Measurements from ENCODE around the gene USP31. TPM values are rescaled to one million over a fixed set of nuclear protein-coding genes. Genes with fewer than 3 reads are reported as not detected.
A peak's percentile ranks its signal among the peaks of the same experiment; 100 is the strongest.

The USP31 gene
- total RNA-seq, 1 experiment from 2014 or later: 6.7 TPM

DNA sequence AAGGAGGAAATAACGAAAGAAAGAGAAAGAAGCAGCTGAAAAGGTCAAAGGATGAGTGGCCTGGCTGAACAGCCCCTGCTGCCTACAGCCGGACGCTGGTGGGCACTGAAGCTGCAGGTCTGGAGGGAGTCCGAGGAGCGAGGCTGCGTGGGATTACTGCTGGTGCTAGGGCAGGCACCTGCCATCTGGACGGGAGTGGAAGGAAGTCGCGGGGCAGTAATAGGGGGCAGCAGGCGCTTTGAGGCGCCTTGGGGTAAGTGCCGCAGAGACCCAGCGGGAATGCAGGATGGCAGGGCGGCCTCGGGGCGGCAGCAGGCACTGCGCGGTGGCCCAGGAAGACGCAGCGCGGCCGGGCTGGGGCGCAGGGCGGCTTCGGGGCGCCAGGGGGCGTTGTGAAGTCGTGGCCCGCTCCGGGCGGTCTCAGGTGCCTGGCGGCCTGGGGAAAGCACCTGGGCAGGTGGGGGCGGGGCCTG, 33.0 kb upstream of the USP31 start:
- intact Hi-C loops (cut with micrococcal nuclease): loop anchor here (1.0 to 10.0 kb wide), 3 partner anchors 47 to 253 kb away; no protein-coding TSS in a partner anchor

DNA sequence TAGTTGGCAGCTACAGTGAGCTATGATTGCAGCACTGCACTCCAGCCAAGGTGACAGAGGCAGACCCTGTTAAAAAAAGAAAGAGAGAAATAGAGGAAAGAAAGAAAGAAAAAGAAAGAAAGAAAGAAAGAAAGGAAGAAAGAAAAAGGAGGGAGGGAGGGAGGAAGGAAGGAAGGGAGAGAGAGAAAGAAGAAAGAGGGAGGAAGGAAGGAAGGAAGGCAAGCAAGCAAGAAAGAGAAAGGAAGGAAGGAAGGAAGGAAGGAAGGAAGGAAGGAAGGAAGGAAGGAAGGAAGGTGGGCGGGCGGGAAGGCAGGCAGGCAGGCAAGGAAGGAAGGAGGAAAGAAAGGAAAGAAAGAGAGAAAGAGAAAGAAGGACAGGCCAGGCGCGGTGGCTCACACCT, 32.3 kb upstream of the USP31 start:
- ChIA-PET POLR2A (ENCODE audit: unreplicated experiment) (no interaction called here), CTCF (interaction anchor here (3.9 kb wide), 1 partner anchor 254 kb away, joined by 21 read pairs; no protein-coding TSS in a partner anchor)
- no peak overlapping the region for H3K27ac ChIP-seq (ENCODE audit: low read length)
- H3K4me1 ChIP-seq (ENCODE audit: insufficient read depth, low read length): no peaks in the 10 kb centered on the region
- H3K9me3 ChIP-seq (ENCODE audit: low read length): no peaks in the 10 kb centered on the region
- no peak overlapping the region for H2AFZ ChIP-seq (ENCODE audit: low read length)
- no peak for TF ChIP-seq EZH2 (IDR thresholded peaks at IDR 0.05; ENCODE audit: low read length, unreplicated experiment)
- TF ChIP-seq, protein P1, sequence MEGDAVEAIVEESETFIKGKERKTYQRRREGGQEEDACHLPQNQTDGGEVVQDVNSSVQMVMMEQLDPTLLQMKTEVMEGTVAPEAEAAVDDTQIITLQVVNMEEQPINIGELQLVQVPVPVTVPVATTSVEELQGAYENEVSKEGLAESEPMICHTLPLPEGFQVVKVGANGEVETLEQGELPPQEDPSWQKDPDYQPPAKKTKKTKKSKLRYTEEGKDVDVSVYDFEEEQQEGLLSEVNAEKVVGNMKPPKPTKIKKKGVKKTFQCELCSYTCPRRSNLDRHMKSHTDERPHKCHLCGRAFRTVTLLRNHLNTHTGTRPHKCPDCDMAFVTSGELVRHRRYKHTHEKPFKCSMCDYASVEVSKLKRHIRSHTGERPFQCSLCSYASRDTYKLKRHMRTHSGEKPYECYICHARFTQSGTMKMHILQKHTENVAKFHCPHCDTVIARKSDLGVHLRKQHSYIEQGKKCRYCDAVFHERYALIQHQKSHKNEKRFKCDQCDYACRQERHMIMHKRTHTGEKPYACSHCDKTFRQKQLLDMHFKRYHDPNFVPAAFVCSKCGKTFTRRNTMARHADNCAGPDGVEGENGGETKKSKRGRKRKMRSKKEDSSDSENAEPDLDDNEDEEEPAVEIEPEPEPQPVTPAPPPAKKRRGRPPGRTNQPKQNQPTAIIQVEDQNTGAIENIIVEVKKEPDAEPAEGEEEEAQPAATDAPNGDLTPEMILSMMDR (conservative IDR thresholded peaks at IDR 0.05; ENCODE audit: low read depth, low read length): no peak
- TF ChIP-seq EZH2phosphoT487 (IDR thresholded peaks at IDR 0.05; ENCODE audit: borderline replicate concordance, low read length): no peak
- H4K20me1 ChIP-seq (ENCODE audit: low read length): no peaks in the 10 kb centered on the region
- no peaks in the 10 kb centered on the region for H3K36me3 ChIP-seq (ENCODE audit: low read depth, low read length)
- no peaks in the 10 kb centered on the region for H3F3A ChIP-seq (ENCODE audit: low read length, unreplicated experiment)
- H3K9me2 ChIP-seq (replicated peaks; ENCODE audit: low read length): no peaks in the 10 kb centered on the region
- no TSS peak for BruUV-seq (replicated peaks)
- no peaks in the 10 kb centered on the region for H3K27me3 ChIP-seq (ENCODE audit: low read length)
- intact Hi-C loops (cut with micrococcal nuclease): loop anchor here (10.0 kb wide), 1 partner anchor 103 kb away; no protein-coding TSS in a partner anchor
- no peak overlapping the region for H3K4me3 ChIP-seq (ENCODE audit: low read length)
- peaks cover 12% of the 10 kb centered on the region for H3K79me2 ChIP-seq (ENCODE audit: low read length)
- DNase-seq: no peak
- H3K9ac ChIP-seq (ENCODE audit: low read length): no peak overlapping the region
- H3K4me2 ChIP-seq (ENCODE audit: low read length): no peak overlapping the region
- ATAC-seq: no peak

More for the DNA sequence above, 33.0 kb upstream of the USP31 start:
- DNase-seq: peak; percentile 88
- Histone ChIP-seq H2AFZ (ENCODE audit: low read length) (peak overlapping the region; percentile 78), H3K4me2 (ENCODE audit: low read length) (peak overlapping the region; percentile 89), H3K9me3 (ENCODE audit: low read length) (no peaks in the 10 kb centered on the region), H3K36me3 (ENCODE audit: low read depth, low read length) (no peaks in the 10 kb centered on the region), H3K9me2 (replicated peaks; ENCODE audit: low read length) (no peaks in the 10 kb centered on the region), H3F3A (ENCODE audit: low read length, unreplicated experiment) (no peaks in the 10 kb centered on the region), H3K27ac (ENCODE audit: low read length) (no peak overlapping the region), H4K20me1 (ENCODE audit: low read length) (no peaks in the 10 kb centered on the region), H3K27me3 (ENCODE audit: low read length) (no peaks in the 10 kb centered on the region), H3K4me3 (ENCODE audit: low read length) (peak overlapping the region; percentile 76), H3K79me2 (ENCODE audit: low read length) (peaks cover 12% of the 10 kb centered on the region), H3K9ac (ENCODE audit: low read length) (no peak overlapping the region), H3K4me1 (ENCODE audit: insufficient read depth, low read length) (no peaks in the 10 kb centered on the region)
- TF ChIP-seq EZH2phosphoT487 (IDR thresholded peaks at IDR 0.05; ENCODE audit: borderline replicate concordance, low read length): no peak
- TF ChIP-seq, protein P1 (conservative IDR thresholded peaks at IDR 0.05; ENCODE audit: low read depth, low read length): peak; percentile 82
- peak; percentile 93 for ATAC-seq
- BruUV-seq (replicated peaks): no TSS peak
- CTCF ChIA-PET: interaction anchor here (3.9 kb wide), 1 partner anchor 254 kb away, joined by 21 read pairs; no protein-coding TSS in a partner anchor
- POLR2A ChIA-PET (ENCODE audit: unreplicated experiment): no interaction called here

DNA sequence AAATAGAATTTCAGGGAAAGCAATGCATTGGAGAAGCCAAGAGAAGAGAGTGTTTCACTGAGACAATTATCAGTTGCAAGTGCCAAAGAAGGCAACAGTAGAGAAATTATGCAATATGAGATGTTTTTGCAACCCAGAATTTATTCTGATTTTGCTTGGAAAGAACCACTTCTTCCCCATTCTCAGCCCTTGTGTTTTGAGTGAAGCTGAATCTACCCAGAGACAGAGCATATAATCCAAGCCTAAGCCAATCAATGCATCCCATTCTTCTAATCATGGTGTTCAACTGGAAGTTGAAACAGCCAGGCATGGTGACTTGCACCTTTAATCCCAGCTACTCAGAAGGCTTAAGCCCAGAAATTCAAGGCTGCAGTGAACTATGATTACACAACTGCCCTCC, 26.4 kb upstream of the USP31 start:
- no TSS peak for BruUV-seq (replicated peaks)
- intact Hi-C loops (cut with micrococcal nuclease): no loop called here
- H3K9ac ChIP-seq (ENCODE audit: low read length): no peak overlapping the region
- no peaks in the 10 kb centered on the region for H3K36me3 ChIP-seq (ENCODE audit: low read depth, low read length)
- no peak overlapping the region for H3K4me3 ChIP-seq (ENCODE audit: low read length)
- ChIA-PET POLR2A (ENCODE audit: unreplicated experiment) (no interaction called here), CTCF (no interaction called here)
- H3K27me3 ChIP-seq (ENCODE audit: low read length): no peaks in the 10 kb centered on the region
- ATAC-seq (no peak), DNase-seq (no peak)
- no peaks in the 10 kb centered on the region for H3K9me3 ChIP-seq (ENCODE audit: low read length)
- no peaks in the 10 kb centered on the region for H3K4me1 ChIP-seq (ENCODE audit: insufficient read depth, low read length)
- H2AFZ ChIP-seq (ENCODE audit: low read length): no peak overlapping the region
- no peak overlapping the region for H3K4me2 ChIP-seq (ENCODE audit: low read length)
- no peaks in the 10 kb centered on the region for H3K9me2 ChIP-seq (replicated peaks; ENCODE audit: low read length)
- no peaks in the 10 kb centered on the region for H3F3A ChIP-seq (ENCODE audit: low read length, unreplicated experiment)
- no peaks in the 10 kb centered on the region for H4K20me1 ChIP-seq (ENCODE audit: low read length)
- no peaks in the 10 kb centered on the region for H3K79me2 ChIP-seq (ENCODE audit: low read length)
- H3K27ac ChIP-seq (ENCODE audit: low read length): no peak overlapping the region
- no peak for TF ChIP-seq EZH2phosphoT487 (IDR thresholded peaks at IDR 0.05; ENCODE audit: borderline replicate concordance, low read length)
- TF ChIP-seq EZH2 (IDR thresholded peaks at IDR 0.05; ENCODE audit: low read length, unreplicated experiment): no peak
- TF ChIP-seq, protein P1 (conservative IDR thresholded peaks at IDR 0.05; ENCODE audit: low read depth, low read length): no peak
